Natural killer cell (primary cell): ENCODE results near the gene INHBB. TPM values are rescaled to one million over a fixed set of nuclear protein-coding genes. Genes with fewer than 3 reads are reported as not detected.

Experiments used
- ATAC-seq, 3 donors: fragments of 150-1000 bp in 2 of 3; fragments of 200-7000 bp in 1 of 3; cut with Tn5 transposase; 1 replicate in 1 of 3; 2 replicates in 2 of 3; pipeline ENCODE4 v1.10.0; 2021; ENCODE audit warnings: mild to moderate bottlenecking in 2 of 3, moderate library complexity in 2 of 3
- DNase-seq, 2 donors: peaks; one replicate each; pipeline versions ENCODE4 v3.0.0 to v3.0.0-alpha.2; 2013 to 2021; ENCODE audit warnings: mixed read lengths in 1 of 2
- H3K27ac ChIP-seq: one replicate; pipeline ENCODE4 v1.5.1; 2013; ENCODE audit warnings: mild to moderate bottlenecking, low read length
- H3K27me3 ChIP-seq: one replicate; pipeline ENCODE4 v1.6.1; 2013; ENCODE audit warnings: low read length; ENCODE audit not compliant: control insufficient read depth, insufficient read depth
- H3K36me3 ChIP-seq: one replicate; pipeline ENCODE4 v1.6.1; 2013; ENCODE audit warnings: low read length; ENCODE audit not compliant: control insufficient read depth, insufficient read depth
- H3K4me1 ChIP-seq: one replicate; pipeline ENCODE4 v1.6.1; 2013; ENCODE audit warnings: low read length; ENCODE audit not compliant: control insufficient read depth, insufficient read depth
- H3K4me3 ChIP-seq: one replicate; pipeline ENCODE4 v1.5.1; 2013; ENCODE audit warnings: low read length
- H3K9me3 ChIP-seq: one replicate; pipeline ENCODE4 v1.6.1; 2013; ENCODE audit warnings: low read length; ENCODE audit not compliant: control insufficient read depth, insufficient read depth
- H3K27ac Mint-ChIP-seq, 2 donors: one replicate each; pipeline ENCODE4 v1.8.0; 2022; ENCODE audit warnings: mild to moderate bottlenecking in 2 of 2, mixed read lengths in 2 of 2, moderate library complexity in 1 of 2
- H3K27me3 Mint-ChIP-seq, 2 donors: one replicate each; pipeline ENCODE4 v1.8.0; 2022; ENCODE audit warnings: low read depth in 2 of 2, mixed read lengths in 2 of 2
- H3K36me3 Mint-ChIP-seq: one replicate; pipeline ENCODE4 v1.8.0; 2022; ENCODE audit warnings: mixed read lengths
- H3K4me1 Mint-ChIP-seq, 2 donors: one replicate each; pipeline ENCODE4 v1.8.0; 2022; ENCODE audit warnings: mixed read lengths in 2 of 2
- H3K4me3 Mint-ChIP-seq: one replicate; pipeline ENCODE4 v1.8.0; 2022; ENCODE audit warnings: mild to moderate bottlenecking, moderate library complexity, mixed read lengths
- H3K9me3 Mint-ChIP-seq, 2 donors: one replicate each; pipeline ENCODE4 v1.8.0; 2022; ENCODE audit warnings: mixed read lengths in 2 of 2
- WGBS: methylation state at CpG from one replicate; pipeline ENCODE4 v1.1.7; 2013; ENCODE audit warnings: missing lambda C conversion rate; ENCODE audit not compliant: insufficient coverage; 5-methylcytosine and 5-hydroxymethylcytosine counted together
- intact Hi-C: fragments of 100-400 bp; cut with micrococcal nuclease; formaldehyde crosslinking; loops from one replicate; pipeline ENCODE4 v1.14.2; 2022
- total RNA-seq, 4 donors: library from RNA; stranded (reverse); fragments of 120-200 nt in 1 of 4; gene quantifications; one replicate each; pipeline versions ENCODE4 v1.2.3 to v1.2.4, GENCODE V29; 2013 to 2022
- TF ChIP-seq, protein P1 (sequence below): fragments of 200-600 bp; IDR thresholded peaks from one replicate; pipeline ENCODE4 v1.8.0; 2022; ENCODE audit warnings: antibody characterized with exemption

Gene INHBB
- total RNA-seq, 3 donors from 2014 or later (not counting 1 experiment from before 2014, with no cell fraction given) = 0.07 to 0.10 TPM; not detected in 1

DNA sequence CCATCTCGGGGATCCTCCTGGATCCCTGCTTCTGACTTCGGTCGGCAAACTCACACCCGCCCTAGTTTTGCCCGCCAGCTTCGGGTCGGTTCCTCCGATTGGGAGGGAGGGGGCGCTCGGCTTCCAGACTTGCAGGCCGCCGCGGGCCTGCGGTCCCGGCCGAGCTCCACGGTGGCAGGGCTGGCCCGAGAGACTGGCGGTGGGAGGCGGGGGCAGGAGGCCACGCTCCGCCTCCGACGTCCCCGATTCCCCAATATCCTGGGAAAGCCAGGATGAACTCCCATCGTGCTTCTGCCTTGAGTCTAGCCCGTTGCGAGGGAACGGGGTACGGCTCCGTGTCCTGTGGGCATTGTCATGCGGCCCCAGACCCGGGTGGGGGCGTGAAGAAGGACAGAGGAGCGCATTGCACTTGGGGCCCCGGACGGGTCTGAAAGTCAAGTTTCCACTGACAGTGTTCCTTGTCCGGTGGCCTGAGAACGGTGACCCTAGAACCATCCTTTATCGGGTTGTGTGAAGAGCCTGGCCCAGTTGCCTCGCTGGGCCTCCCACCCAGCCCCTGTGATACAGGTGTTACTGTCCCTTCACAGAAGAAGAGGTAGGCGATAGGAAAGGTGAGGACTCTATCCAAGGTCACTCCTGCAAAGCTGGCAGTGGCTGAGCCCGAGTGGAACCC is 2.4 kb upstream of the INHBB start:
- DNase-seq (peak in 1 of 2 donors; percentile 69), ATAC-seq (peak; percentile 43 to 72 (median 54))
- H3K27me3 Mint-ChIP-seq = peaks cover 37 to 44% of the 10 kb centered on the region in 2 donors
- TF ChIP-seq, protein P1, sequence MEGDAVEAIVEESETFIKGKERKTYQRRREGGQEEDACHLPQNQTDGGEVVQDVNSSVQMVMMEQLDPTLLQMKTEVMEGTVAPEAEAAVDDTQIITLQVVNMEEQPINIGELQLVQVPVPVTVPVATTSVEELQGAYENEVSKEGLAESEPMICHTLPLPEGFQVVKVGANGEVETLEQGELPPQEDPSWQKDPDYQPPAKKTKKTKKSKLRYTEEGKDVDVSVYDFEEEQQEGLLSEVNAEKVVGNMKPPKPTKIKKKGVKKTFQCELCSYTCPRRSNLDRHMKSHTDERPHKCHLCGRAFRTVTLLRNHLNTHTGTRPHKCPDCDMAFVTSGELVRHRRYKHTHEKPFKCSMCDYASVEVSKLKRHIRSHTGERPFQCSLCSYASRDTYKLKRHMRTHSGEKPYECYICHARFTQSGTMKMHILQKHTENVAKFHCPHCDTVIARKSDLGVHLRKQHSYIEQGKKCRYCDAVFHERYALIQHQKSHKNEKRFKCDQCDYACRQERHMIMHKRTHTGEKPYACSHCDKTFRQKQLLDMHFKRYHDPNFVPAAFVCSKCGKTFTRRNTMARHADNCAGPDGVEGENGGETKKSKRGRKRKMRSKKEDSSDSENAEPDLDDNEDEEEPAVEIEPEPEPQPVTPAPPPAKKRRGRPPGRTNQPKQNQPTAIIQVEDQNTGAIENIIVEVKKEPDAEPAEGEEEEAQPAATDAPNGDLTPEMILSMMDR = peak; percentile 30
- H3K36me3 Mint-ChIP-seq = no peaks in the 10 kb centered on the region
- H3K4me1 Mint-ChIP-seq = peaks cover 7 to 18% of the 10 kb centered on the region in 2 donors
- no peaks in the 10 kb centered on the region for H3K9me3 ChIP-seq
- H3K9me3 Mint-ChIP-seq = no peaks in the 10 kb centered on the region
- intact Hi-C loops = loop anchor here (10.0 kb wide), 1 partner anchor 331 kb away; no protein-coding TSS in a partner anchor
- no peak overlapping the region for H3K4me3 ChIP-seq
- H3K27ac Mint-ChIP-seq = no peak overlapping the region
- peak overlapping the region; percentile 78 for H3K4me3 Mint-ChIP-seq
- H3K27me3 ChIP-seq = peaks cover 33% of the 10 kb centered on the region
- H3K36me3 ChIP-seq = no peaks in the 10 kb centered on the region
- 5% methylated on average over 43 of the region's 43 CpGs for WGBS
- H3K4me1 ChIP-seq = peaks cover 30% of the 10 kb centered on the region
- no peak overlapping the region for H3K27ac ChIP-seq

DNA sequence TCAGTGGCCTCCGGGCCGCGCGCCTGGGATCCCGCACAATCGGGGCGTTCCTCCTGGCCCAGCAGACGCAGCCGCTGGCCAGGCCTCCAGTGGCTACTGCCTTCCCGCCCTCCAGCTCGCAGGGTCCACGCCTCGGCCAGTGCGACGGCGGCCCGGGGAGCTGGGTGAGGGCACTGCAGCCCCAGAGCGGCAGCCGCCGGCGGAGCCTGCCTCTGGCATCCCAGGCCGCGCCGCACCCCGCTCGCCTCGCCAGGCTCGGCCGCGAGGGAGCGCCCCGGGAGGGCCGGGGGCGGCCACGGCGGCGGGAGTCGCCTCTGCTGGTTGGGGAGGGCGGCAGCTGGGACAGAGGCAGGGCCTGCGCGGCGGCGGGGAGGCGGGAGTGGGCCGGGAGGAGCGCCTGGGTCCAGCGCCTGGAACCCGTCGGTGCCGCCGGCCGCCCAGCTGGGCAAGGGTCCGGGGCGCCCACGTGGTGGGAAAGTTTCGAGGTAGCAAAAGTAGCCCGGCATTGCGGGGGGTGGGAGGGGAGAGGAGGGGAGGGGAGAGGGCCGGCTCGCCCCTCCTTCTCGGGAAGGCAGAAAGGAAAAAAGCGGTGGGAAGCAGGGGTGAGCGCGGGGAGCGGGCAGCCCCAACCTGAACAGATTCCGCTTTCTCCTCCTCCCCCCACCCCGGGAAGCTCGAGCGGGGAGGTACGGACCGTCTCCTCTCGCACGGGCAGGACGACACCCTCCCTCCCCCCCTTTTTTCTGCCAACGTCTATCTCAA is 1.5 kb upstream of the INHBB start:
- TF ChIP-seq, protein P1 = no peak
- intact Hi-C loops = loop anchor here (10.0 kb wide), 1 partner anchor 330 kb away; no protein-coding TSS in a partner anchor

DNA sequence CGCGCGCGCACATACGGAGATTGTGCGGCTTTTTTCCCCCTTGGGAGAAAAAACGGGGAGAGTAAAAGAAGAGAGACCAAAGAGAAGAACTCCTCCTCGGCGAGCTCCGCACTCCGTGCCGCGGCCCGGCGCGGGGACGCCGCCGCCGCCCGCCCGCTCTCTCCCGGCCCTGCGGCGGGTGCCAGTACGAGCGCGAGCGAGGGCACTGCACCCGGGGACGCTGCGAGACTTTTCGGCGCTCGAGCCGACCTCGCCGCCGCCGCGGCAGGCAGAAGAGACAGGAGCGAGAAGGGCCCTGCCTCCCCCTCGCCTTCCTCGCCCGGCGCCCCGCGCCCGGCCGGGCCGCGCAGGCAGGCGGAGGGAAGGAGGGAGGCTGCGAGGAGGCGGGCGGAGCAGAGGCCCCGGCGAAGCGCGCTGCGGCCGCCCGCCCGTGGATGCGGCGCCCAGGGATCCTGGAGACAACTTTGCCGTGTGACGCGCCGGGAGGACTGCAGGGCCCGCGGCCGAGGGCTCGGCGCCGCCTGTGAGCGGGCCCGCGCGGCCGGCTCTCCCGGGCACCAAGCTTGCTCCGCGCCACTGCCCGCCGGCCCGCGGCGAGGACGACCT is 857 bp upstream of the INHBB start:
- Histone ChIP-seq H3K27ac (no peak overlapping the region), H3K4me1 (peaks cover 30% of the 10 kb centered on the region), H3K36me3 (no peaks in the 10 kb centered on the region), H3K4me3 (no peak overlapping the region), H3K27me3 (peaks cover 34% of the 10 kb centered on the region), H3K9me3 (no peaks in the 10 kb centered on the region)
- TF ChIP-seq, protein P1 = no peak
- intact Hi-C loops = loop anchor here (10.0 kb wide), 1 partner anchor 330 kb away; no protein-coding TSS in a partner anchor
- WGBS = under 1% methylated on average over 86 of the region's 90 CpGs
- no peak overlapping the region for H3K27ac Mint-ChIP-seq
- peak overlapping the region; percentile 37 for H3K4me3 Mint-ChIP-seq
- ATAC-seq (peak; percentile 18 to 34 (median 30)), DNase-seq (peak in 1 of 2 donors; percentile 33)
- no peaks in the 10 kb centered on the region for H3K36me3 Mint-ChIP-seq
- H3K9me3 Mint-ChIP-seq = no peaks in the 10 kb centered on the region
- H3K27me3 Mint-ChIP-seq = peaks cover 41 to 46% of the 10 kb centered on the region in 2 donors
- peaks cover 7 to 18% of the 10 kb centered on the region in 2 donors for H3K4me1 Mint-ChIP-seq

More for the DNA sequence above, 1.5 kb upstream of the INHBB start:
- Mint-ChIP-seq H3K9me3 (no peaks in the 10 kb centered on the region), H3K4me1 (peaks cover 7 to 18% of the 10 kb centered on the region in 2 donors), H3K27me3 (peaks cover 38 to 41% of the 10 kb centered on the region in 2 donors), H3K36me3 (no peaks in the 10 kb centered on the region), H3K27ac (no peak overlapping the region), H3K4me3 (no peak overlapping the region)
- WGBS = 5% methylated on average over 67 of the region's 75 CpGs
- Histone ChIP-seq H3K36me3 (no peaks in the 10 kb centered on the region), H3K27me3 (peaks cover 34% of the 10 kb centered on the region), H3K9me3 (no peaks in the 10 kb centered on the region), H3K27ac (no peak overlapping the region), H3K4me3 (no peak overlapping the region), H3K4me1 (peaks cover 30% of the 10 kb centered on the region)
- DNase-seq (peak in 1 of 2 donors; percentile 12), ATAC-seq (no peak)
